Measurements from ENCODE around the gene ANXA6. TPM values are rescaled to one million over a fixed set of nuclear protein-coding genes. Genes with fewer than 3 reads are reported as not detected.

Gene ANXA6
- total and polyA plus RNA-seq, 7 donors, result 22.9 to 333 (median 233) TPM

DNA sequence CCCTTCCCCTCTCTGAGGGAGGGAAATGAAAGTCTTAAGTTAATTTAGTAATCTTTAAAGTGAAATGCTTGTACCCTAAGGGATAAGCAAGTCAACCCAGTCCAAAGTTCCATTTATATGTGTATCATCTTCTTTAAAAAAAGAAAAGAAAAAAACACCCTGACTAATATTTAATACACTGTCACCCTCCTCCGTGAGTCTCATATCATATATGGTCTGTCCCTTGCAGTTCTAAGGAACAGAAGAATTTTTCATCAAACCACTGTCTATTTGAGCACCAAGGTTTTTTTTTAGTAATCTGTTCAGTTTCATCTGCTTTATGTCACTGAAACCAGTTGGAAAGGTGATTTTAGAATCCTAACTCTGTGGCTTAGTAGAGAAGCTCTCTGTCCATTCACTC lies 92.0 kb downstream of the ANXA6 start:
- 82 to 87% methylated on average over 1 of the region's 1 CpG for WGBS, 2 donors
- TF ChIP-seq POLR2AphosphoS5 (IDR thresholded peaks at IDR 0.05), result no peak
- no peak for TF ChIP-seq EP300 (IDR thresholded peaks at IDR 0.05)
- no peak for TF ChIP-seq CTCF (IDR thresholded peaks at IDR 0.05)
- TF ChIP-seq POLR2A (IDR thresholded peaks at IDR 0.05), result no peak
- Histone ChIP-seq H3K27me3 (no peaks in the 10 kb centered on the region), H3K27ac (no peak overlapping the region), H3K4me1 (peaks cover 0 to 82% (median 68%) of the 10 kb centered on the region in 4 donors), H3K36me3 (peaks cover 0 to 15% (median 11%) of the 10 kb centered on the region in 4 donors), H3K4me3 (no peak overlapping the region), H3K9me3 (no peaks in the 10 kb centered on the region)
- no peak for DNase-seq
- intact Hi-C loops (cut with DNase I), result no loop called here

GRCh38 chr5:151064916-151065499 lies 92.6 kb downstream of the ANXA6 start:
- no peak for DNase-seq
- peaks cover 0 to 21% (median 12%) of the 10 kb centered on the region in 4 donors for H3K36me3 ChIP-seq
- H3K9me3 ChIP-seq, result no peaks in the 10 kb centered on the region
- H3K27ac ChIP-seq, result peak overlapping the region in 2 of 4 donors; percentile 48 to 88
- intact Hi-C loops (cut with DNase I), result no loop called here
- WGBS, 2 donors, result 96% methylated on average over 12 of the region's 12 CpGs
- peaks cover 0 to 84% (median 68%) of the 10 kb centered on the region in 4 donors for H3K4me1 ChIP-seq
- no peak overlapping the region for H3K4me3 ChIP-seq
- TF ChIP-seq POLR2AphosphoS5 (IDR thresholded peaks at IDR 0.05) (no peak), CTCF (IDR thresholded peaks at IDR 0.05) (no peak), POLR2A (IDR thresholded peaks at IDR 0.05) (no peak), EP300 (IDR thresholded peaks at IDR 0.05) (no peak)
- no peaks in the 10 kb centered on the region for H3K27me3 ChIP-seq

GRCh38 chr5:151063142-151063989 lies 94.2 kb downstream of the ANXA6 start:
- no peaks in the 10 kb centered on the region for H3K9me3 ChIP-seq
- peaks cover 0 to 32% (median 12%) of the 10 kb centered on the region in 4 donors for H3K36me3 ChIP-seq
- no peak overlapping the region for H3K4me3 ChIP-seq
- WGBS, 2 donors, result 75 to 86% methylated on average over 17 of the region's 17 CpGs
- no peaks in the 10 kb centered on the region for H3K27me3 ChIP-seq
- peak overlapping the region; percentile 48 to 88 (median 73) for H3K27ac ChIP-seq
- peaks cover 0 to 83% (median 65%) of the 10 kb centered on the region in 4 donors for H3K4me1 ChIP-seq
- TF ChIP-seq POLR2AphosphoS5 (IDR thresholded peaks at IDR 0.05) (peak in 2 of 4 donors; percentile 17 to 47), POLR2A (IDR thresholded peaks at IDR 0.05) (no peak), CTCF (IDR thresholded peaks at IDR 0.05) (no peak), EP300 (IDR thresholded peaks at IDR 0.05) (peak in 1 of 4 donors; percentile 20)
- intact Hi-C loops (cut with DNase I), result no loop called here
- DNase-seq, result no peak

DNA sequence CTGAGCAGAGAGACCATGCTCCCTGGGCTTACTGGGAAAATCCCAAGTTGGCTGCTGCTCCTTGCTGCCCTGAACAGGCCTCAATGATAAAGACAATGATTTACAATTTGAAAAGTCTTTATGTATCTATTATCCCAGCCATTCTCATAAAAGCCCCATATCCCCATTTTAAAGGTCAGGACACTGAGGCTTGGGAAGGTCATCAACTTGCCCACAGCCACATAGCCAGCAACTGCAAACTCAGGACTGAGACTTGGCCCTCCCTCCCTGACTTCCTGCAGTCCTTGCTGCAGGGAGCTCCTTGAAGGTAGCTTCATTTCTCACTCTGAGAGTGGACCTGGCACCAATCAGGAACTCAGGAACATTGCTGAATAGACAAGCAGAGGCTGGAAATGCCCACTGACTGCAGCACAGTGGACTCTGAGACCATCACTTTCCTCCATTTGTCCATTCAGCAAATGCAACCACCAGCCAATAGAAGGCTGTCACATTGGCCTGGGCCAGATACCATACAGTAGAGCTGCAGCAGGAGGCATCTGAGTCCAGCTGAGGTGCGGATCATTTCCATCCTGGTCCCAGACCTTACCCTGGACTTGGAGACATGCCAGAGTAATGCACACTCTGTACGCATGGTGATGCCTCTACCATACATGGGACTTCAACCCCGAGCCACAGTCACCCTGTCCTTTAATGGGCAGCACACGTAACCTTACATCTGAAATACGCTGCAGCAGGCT lies 95.0 kb downstream of the ANXA6 start:
- no peak for TF ChIP-seq POLR2A (IDR thresholded peaks at IDR 0.05)
- TF ChIP-seq CTCF (IDR thresholded peaks at IDR 0.05), result no peak
- TF ChIP-seq POLR2AphosphoS5 (IDR thresholded peaks at IDR 0.05), result no peak
- TF ChIP-seq EP300 (IDR thresholded peaks at IDR 0.05), result no peak
- H3K27me3 ChIP-seq, result no peaks in the 10 kb centered on the region
- WGBS, 2 donors, result 87 to 96% methylated on average over 5 of the region's 5 CpGs
- H3K36me3 ChIP-seq, result peaks cover 0 to 39% (median 12%) of the 10 kb centered on the region in 4 donors
- no peaks in the 10 kb centered on the region for H3K9me3 ChIP-seq
- H3K4me1 ChIP-seq, result peaks cover 0 to 77% (median 58%) of the 10 kb centered on the region in 4 donors
- intact Hi-C loops (cut with DNase I), result no loop called here
- H3K4me3 ChIP-seq, result no peak overlapping the region
- peak overlapping the region; percentile 48 to 88 (median 73) for H3K27ac ChIP-seq
- DNase-seq, result no peak
